OCI-LY1 (cell line): ENCODE measurements around the gene ADAM19.

Source experiments
- CTCF ChIP-seq: fragments of 200-600 bp; sonication (generic), shearing (Covaris generic); IDR thresholded peaks from 2 replicates; pipeline ENCODE4 v1.5.1; 2017; ENCODE audit warnings: mild to moderate bottlenecking, antibody characterized with exemption, low read length, moderate library complexity, mixed read lengths
- EZH2 ChIP-seq: fragments of 200-600 bp; sonication (generic), shearing (Covaris generic); IDR thresholded peaks from 2 replicates; pipeline ENCODE4 v1.8.0; 2017; ENCODE audit warnings: borderline replicate concordance, mixed run types, mild to moderate bottlenecking, antibody characterized with exemption, low read length, moderate library complexity, mixed read lengths

GRCh38 chr5:157556615-157557418, 18.8 kb downstream of the ADAM19 start:
- TF ChIP-seq CTCF (no peak), EZH2 (no peak)
